Measurements from ENCODE around the gene KCND3.

DNA sequence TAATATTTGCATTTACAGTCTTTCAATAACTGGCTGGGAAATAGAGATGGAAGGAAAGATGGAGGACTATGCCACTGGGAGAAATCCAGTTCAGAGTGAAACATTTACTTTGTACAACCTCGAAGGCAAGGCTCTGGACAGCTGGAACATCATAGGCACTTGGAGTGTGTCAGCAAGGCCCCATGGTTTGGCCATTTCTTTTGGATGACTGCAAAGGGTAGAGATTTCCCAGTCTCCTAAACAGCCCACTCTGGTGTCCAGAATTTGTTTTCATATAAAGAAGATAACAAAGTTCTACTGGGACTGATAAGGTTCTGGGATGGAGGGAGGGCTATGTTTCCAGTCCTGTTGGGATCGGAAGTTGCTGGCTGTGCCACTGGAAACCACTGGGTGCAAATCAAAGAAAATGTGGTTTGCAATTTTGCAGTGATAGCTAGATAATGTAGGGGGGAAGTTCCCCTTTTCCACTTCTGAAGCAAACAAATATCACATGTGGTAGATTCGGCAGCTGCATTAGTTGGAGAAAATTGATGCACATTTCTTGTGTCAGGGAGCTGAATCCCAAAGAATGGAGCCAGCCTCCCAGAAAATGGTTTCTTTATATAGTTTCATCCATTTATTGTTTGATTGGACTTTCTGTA lies 16.2 kb downstream of the KCND3 start:
- TF ChIP-seq CTCF (IDR thresholded peaks at IDR 0.05; ENCODE audit: extremely low read depth in 1 of 2, insufficient read depth in 1 of 2, low read depth in 1 of 2, low read length in 2 of 2) (no peak), POLR2A (IDR thresholded peaks at IDR 0.05; ENCODE audit: low read depth, low read length) (no peak), EZH2 (IDR thresholded peaks at IDR 0.05; ENCODE audit: borderline replicate concordance, low read depth, low read length, severe bottlenecking) (no peak), FOS (IDR thresholded peaks at IDR 0.05; ENCODE audit: borderline replicate concordance, insufficient read depth, low read length) (no peak), POLR2AphosphoS5 (IDR thresholded peaks at IDR 0.05; ENCODE audit: insufficient read depth, low read depth, low read length) (no peak), JUN (IDR thresholded peaks at IDR 0.05; ENCODE audit: borderline replicate concordance, insufficient read depth, insufficient read length, low read depth) (no peak), MYC (IDR thresholded peaks at IDR 0.05; ENCODE audit: low read depth, low read length) (no peak)

All from endothelial cell of umbilical vein (primary cell).